Measurements from ENCODE around the gene ZC3H12C.

ZC3H12C gene

DNA sequence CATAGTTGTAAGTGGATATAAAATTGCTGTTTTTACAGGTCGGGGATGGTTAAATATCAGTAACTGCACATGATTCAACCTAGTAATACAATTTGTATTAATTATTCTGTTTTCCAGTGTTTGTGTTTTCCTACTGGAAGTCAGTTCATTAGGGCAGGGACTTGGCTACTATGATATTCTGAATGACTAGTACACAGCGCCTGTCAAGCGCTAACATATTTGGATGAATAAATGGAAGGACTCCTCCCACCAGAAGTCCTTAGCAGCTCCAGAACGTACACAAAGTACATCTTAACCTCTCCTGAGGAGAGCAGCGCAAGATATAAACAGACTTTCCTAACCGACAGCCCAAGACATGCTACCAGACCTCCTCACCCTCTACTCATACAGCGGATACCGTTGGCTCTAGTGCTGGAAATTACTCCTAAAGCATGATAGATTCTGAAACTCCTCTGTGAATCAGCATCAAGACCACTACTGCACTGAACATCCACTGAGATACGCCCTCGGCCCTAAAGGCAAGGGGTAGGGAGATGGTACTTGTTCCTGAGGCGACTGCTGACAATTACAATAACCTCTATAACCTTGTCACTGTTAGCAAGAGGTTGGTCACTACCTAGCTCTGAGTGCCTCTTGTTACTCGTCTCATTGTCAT is 124.2 kb downstream of the ZC3H12C start:
- TF ChIP-seq, protein P1, sequence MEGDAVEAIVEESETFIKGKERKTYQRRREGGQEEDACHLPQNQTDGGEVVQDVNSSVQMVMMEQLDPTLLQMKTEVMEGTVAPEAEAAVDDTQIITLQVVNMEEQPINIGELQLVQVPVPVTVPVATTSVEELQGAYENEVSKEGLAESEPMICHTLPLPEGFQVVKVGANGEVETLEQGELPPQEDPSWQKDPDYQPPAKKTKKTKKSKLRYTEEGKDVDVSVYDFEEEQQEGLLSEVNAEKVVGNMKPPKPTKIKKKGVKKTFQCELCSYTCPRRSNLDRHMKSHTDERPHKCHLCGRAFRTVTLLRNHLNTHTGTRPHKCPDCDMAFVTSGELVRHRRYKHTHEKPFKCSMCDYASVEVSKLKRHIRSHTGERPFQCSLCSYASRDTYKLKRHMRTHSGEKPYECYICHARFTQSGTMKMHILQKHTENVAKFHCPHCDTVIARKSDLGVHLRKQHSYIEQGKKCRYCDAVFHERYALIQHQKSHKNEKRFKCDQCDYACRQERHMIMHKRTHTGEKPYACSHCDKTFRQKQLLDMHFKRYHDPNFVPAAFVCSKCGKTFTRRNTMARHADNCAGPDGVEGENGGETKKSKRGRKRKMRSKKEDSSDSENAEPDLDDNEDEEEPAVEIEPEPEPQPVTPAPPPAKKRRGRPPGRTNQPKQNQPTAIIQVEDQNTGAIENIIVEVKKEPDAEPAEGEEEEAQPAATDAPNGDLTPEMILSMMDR (IDR thresholded peaks at IDR 0.05; ENCODE audit: insufficient read depth, low read depth, low read length, missing control alignments): no peak
- H3K4me3 ChIP-seq (ENCODE audit: low read depth, low read length): no peak overlapping the region
- DNase-seq (ENCODE audit: low read depth): no peak

DNA sequence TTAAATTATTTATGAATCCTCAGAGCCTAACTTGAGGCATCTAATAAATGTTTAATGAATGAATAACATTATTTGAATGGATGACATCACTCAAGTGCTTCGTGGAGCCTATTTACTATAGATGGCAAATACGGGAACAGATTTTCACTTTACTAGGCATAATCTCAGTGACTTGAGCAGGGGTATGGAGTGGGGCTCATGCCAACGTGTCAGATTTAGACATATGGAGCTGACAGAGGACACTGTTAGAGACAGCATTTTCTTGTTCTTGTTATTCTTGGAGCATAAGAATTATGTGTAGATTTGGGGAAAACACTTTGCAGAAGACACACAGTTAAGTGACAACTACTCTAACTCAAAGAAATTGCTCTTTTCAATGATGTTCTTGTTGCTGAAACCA is 124.7 kb downstream of the ZC3H12C start:
- DNase-seq (ENCODE audit: low read depth): no peak
- no peak overlapping the region for H3K4me3 ChIP-seq (ENCODE audit: low read depth, low read length)
- TF ChIP-seq, protein P1 (IDR thresholded peaks at IDR 0.05; ENCODE audit: insufficient read depth, low read depth, low read length, missing control alignments): no peak

DNA sequence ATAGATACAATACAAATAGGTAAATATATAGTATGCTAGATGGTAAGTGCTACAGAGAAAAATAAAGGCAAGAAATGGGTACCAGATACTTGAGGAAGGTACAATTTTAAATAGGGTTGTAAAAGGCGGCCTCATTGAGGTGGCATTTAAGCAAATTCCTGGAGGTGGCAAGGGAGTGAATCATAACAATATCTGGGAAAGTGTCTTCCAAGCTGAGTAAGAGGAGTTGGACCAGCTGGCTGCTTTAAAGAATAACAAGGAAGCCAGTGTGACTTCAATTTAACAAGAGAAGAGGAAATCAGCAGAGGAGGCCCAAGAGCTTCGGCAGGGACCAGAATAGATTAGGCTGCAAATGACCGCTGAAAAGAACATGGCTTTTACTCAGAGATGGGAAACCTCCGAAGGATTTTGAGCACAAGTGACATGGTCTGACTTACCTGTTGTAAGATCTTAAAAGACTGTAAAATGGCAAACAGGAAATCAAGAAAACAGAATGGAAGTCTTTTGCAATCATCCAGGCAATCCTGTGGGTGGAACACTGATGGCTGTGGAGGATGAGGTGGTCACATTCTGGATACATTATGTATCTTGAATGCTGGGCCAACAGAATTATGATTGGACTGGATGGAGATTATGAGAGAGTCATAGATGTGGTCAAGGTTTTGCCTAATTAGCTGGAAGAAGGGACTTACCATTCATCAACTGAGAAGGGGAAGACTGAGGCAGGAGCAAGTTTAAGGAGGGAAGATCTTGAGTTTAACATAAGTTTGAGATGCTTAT is 126.0 kb downstream of the ZC3H12C start:
- DNase-seq (ENCODE audit: low read depth): no peak
- no peak overlapping the region for H3K4me3 ChIP-seq (ENCODE audit: low read depth, low read length)
- TF ChIP-seq, protein P1 (IDR thresholded peaks at IDR 0.05; ENCODE audit: insufficient read depth, low read depth, low read length, missing control alignments): no peak

Measured in GM12865 (cell line).